GM13976 (cell line): ENCODE data around the gene LRIG3.

Source experiments
- DNase-seq: peaks from one replicate; pipeline ENCODE4 v3.0.0; 2012; ENCODE audit warnings: low spot score
- in situ Hi-C: fragments of 300-500 bp; cut with MboI; formaldehyde crosslinking; loops from one replicate; pipeline ENCODE4 v1.12.0; 2022; ENCODE audit warnings: low sequenced_read_pairs, mixed read lengths, inconsistent platforms; ENCODE audit not compliant: unreplicated experiment
- TF ChIP-seq, protein P1 (sequence below): IDR thresholded peaks from 2 replicates; pipeline ENCODE4 v1.5.1; 2012; ENCODE audit warnings: borderline replicate concordance, mild to moderate bottlenecking; ENCODE audit not compliant: insufficient read depth; ENCODE audit errors: extremely low read depth, missing control alignments, control extremely low read depth

Gene LRIG3

DNA sequence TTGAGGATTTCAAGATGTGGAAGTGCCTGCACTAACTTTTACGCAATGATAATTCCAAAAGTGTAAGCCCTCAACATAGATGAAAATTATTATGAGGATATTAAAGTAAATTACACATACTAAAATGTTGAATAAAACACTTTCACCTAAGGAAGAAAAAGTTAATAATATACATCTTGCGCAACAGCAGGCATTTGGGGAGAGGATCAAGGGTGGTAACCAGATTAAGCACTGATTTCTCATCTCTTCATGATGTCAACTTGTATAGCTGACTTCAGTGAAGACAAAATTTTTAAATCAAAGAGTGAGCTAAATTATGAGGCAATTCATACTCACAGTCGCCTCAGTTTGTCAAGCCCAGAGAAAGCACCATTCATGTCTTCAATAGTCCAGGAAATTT, 33.8 kb downstream of the LRIG3 start:
- in situ Hi-C loops, result no loop called here
- TF ChIP-seq, protein P1, sequence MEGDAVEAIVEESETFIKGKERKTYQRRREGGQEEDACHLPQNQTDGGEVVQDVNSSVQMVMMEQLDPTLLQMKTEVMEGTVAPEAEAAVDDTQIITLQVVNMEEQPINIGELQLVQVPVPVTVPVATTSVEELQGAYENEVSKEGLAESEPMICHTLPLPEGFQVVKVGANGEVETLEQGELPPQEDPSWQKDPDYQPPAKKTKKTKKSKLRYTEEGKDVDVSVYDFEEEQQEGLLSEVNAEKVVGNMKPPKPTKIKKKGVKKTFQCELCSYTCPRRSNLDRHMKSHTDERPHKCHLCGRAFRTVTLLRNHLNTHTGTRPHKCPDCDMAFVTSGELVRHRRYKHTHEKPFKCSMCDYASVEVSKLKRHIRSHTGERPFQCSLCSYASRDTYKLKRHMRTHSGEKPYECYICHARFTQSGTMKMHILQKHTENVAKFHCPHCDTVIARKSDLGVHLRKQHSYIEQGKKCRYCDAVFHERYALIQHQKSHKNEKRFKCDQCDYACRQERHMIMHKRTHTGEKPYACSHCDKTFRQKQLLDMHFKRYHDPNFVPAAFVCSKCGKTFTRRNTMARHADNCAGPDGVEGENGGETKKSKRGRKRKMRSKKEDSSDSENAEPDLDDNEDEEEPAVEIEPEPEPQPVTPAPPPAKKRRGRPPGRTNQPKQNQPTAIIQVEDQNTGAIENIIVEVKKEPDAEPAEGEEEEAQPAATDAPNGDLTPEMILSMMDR, result no peak
- DNase-seq, result no peak

DNA sequence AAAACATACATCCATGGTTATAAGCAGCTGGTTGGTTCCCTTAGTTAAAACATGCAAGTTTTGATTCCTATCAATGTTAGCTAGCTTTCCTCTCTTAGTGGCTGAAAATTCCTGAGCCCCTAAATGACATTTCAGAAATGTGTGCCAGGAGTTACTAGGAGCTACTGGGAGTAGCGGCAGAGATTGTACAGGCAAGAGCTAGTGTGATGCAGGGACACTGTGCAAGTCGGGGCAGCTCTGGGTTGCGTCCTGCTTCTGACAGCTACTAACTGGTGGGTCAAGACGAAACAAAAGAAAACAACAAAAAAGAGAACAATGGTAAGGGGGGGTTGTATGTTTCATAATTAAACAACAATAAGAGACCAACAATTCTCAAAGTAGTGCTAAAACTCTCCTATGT, 35.4 kb downstream of the LRIG3 start:
- TF ChIP-seq, protein P1, result no peak
- in situ Hi-C loops, result no loop called here
- DNase-seq, result no peak

DNA sequence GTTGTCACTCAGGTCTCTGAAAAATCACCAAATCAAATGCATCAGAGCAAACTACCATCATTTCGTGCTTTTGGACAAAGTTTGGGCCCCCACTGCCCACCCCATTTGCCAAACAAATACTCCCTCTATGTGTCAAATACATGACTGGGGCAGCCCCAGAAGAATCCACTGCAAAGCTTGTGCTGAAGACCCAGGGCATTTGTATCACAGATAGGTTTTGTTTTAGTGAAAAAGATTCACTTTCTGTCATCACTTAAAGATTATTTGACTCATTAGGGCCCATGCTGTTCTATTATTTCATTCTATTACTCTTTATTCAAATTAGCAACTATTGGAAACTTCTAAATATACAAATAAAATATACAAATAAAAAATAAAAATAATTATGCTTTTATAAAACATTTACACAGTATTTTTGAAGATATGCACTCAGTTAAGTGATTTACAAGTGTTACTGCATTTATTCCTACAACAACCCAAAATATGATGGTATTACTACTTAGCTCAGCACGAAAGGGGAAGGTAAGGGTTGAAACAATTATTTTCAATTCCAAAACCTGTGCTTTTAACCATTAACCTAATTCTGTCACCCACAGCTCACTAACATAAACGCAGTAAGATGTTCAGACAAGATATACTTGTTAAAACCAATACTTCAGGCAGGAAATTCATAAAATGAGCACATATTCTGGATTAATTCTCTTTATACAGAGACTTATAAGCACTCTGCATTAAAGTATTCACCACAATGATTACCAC, 36.5 kb downstream of the LRIG3 start:
- DNase-seq, result no peak
- in situ Hi-C loops, result no loop called here

DNA sequence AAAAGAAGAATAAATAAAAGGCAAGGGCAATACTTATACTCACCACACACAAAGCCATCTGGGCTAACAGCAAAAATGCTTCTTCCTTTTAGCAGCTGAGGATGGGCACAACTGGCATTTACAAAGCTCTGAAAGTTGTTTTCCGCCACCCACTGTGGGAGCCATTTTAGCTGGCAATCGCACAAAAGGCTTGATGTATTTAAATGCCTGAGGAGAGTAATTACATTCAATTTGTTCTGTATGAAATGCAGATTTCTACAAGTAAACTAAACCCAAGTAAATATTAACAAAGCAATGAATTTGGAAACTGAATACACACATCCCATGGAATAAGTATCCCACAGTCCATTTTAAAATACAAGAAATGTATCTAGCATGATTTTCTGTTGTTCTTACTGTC, 37.5 kb downstream of the LRIG3 start:
- in situ Hi-C loops, result no loop called here
- DNase-seq, result no peak
- TF ChIP-seq, protein P1, result no peak

More for the DNA sequence above, 36.5 kb downstream of the LRIG3 start:
- TF ChIP-seq, protein P1, result no peak

DNA sequence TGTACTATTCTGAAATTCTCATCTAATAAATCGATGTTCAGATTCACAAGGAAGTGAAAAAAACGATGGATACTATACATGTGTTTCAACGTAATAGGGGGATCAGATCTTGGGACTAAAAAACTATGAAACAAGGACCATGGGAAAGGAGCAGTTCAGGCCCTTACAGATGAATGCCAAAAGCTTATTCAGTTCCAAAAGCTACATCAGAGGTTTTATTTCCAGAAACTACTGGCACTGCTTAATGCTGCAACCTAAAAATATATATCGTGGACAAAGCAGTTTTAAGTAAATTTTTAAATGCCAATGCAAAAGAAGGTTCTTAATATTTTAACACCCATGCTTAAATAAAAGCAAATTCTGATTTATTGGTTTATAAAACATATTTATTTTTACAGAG, 38.5 kb downstream of the LRIG3 start:
- in situ Hi-C loops, result no loop called here
- TF ChIP-seq, protein P1, result no peak
- no peak for DNase-seq

DNA sequence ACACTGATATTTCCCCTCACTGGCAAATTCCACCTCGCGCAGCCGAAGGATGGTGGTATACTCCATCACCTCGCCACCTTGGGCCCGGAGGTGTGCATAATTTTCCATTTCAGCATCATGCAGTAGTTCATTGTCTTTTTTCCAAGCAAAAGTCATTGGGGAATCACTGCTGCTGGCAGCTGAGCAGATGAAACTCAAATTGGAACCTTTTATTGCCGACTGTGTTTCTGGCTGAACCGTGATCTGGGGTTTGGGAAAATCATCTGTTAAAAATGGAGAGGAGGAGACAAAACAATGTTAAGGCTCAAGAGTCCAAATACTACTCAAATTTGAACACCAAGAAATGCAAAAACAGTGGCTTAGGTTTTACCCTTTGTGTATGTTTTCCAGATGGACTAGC, 39.7 kb downstream of the LRIG3 start:
- TF ChIP-seq, protein P1, result no peak
- DNase-seq, result no peak
- in situ Hi-C loops, result no loop called here
